RWPE2 (cell line): ENCODE results near the gene SLC12A5.
"Not testable (repeated sequence)": the region's sequence is repeated elsewhere in the genome, so short reads cannot be mapped to it uniquely, and the experiment has no call there.

ENCODE experiments used
- ATAC-seq: fragments of 200-7000 bp; cut with Tn5 transposase; 3 replicates; pipeline ENCODE4 v1.9.1; 2021; ENCODE audit warnings: low read depth
- DNase-seq: peaks from one replicate; pipeline ENCODE4 v3.0.0-alpha.2; 2020; ENCODE audit warnings: low spot score
- H3K27ac ChIP-seq: fragments of 450-650 bp; 2 replicates; pipeline ENCODE4 v1.5.1; 2017; ENCODE audit warnings: mild to moderate bottlenecking; ENCODE audit not compliant: poor library complexity, severe bottlenecking
- H3K27me3 ChIP-seq: fragments of 250-450 bp; sonication (Bioruptor Pico); 2 replicates; pipeline ENCODE4 v1.5.1; 2021; ENCODE audit warnings: mild to moderate bottlenecking, moderate library complexity; ENCODE audit not compliant: insufficient read depth, poor library complexity, severe bottlenecking
- H3K36me3 ChIP-seq: fragments of 250-450 bp; sonication (Bioruptor Pico); 2 replicates; pipeline ENCODE4 v1.5.1; 2020; ENCODE audit warnings: low read depth, mild to moderate bottlenecking, moderate library complexity
- H3K4me1 ChIP-seq: fragments of 250-450 bp; sonication (Bioruptor Pico); 2 replicates; pipeline ENCODE4 v1.5.1; 2021; ENCODE audit warnings: mild to moderate bottlenecking, moderate library complexity; ENCODE audit not compliant: insufficient read depth, poor library complexity, severe bottlenecking
- H3K4me3 ChIP-seq: fragments of 250-450 bp; sonication (Bioruptor Pico); 2 replicates; pipeline ENCODE4 v1.5.1; 2021; ENCODE audit warnings: mild to moderate bottlenecking, moderate library complexity; ENCODE audit not compliant: severe bottlenecking
- H3K9me3 ChIP-seq: fragments of 250-450 bp; sonication (Bioruptor Pico); 2 replicates; pipeline ENCODE4 v1.5.1; 2021; ENCODE audit warnings: mild to moderate bottlenecking, moderate library complexity; ENCODE audit not compliant: severe bottlenecking
- CTCF ChIP-seq: fragments of 450-650 bp; IDR thresholded peaks from one replicate; pipeline ENCODE4 v1.5.1; 2017; ENCODE audit warnings: mild to moderate bottlenecking, moderate library complexity; ENCODE audit not compliant: poor library complexity, severe bottlenecking

SLC12A5 gene

GRCh38 chr20:46089417-46090388 lies 60.7 kb downstream of the SLC12A5 start, which contains the start of gene NCOA5:
Gene NCOA5, minus strand, starts transcription at chr20:46089962. Its CDS starts 10,538 bp downstream, at chr20:46079424.
- peak within 1 kb of the TSS; percentile 67 for H3K4me3 ChIP-seq
- H3K4me1 ChIP-seq, result peaks cover 40% of the 10 kb centered on the region
- H3K27ac ChIP-seq, result peak within 1 kb of the TSS; percentile 59
- no peaks in the 10 kb centered on the region for H3K9me3 ChIP-seq
- peaks cover 12% of the 10 kb centered on the region for H3K36me3 ChIP-seq
- no peaks in the 10 kb centered on the region for H3K27me3 ChIP-seq
- TF ChIP-seq CTCF, result peak; percentile 83
- peak; percentile 100 for DNase-seq
- ATAC-seq, result peak; percentile 81

GRCh38 chr20:46091622-46092535 lies 62.9 kb downstream of the SLC12A5 start:
- H3K4me1 ChIP-seq, result peaks cover 20% of the 10 kb centered on the region
- ATAC-seq, result not testable (repeated sequence)

GRCh38 chr20:46093531-46093930 lies 64.5 kb downstream of the SLC12A5 start:
- Histone ChIP-seq H3K36me3 (no peaks in the 10 kb centered on the region), H3K27ac (no peak overlapping the region), H3K27me3 (peaks cover 6% of the 10 kb centered on the region), H3K9me3 (no peaks in the 10 kb centered on the region), H3K4me1 (peaks cover 5% of the 10 kb centered on the region), H3K4me3 (no peak overlapping the region)
- no peak for DNase-seq
- TF ChIP-seq CTCF, result peak; percentile 28
- ATAC-seq, result no peak

More at GRCh38 chr20:46091622-46092535, 62.9 kb downstream of the SLC12A5 start:
- not testable (repeated sequence) for H3K4me3 ChIP-seq, H3K9me3 ChIP-seq, H3K27me3 ChIP-seq, H3K27ac ChIP-seq, H3K36me3 ChIP-seq
- peak; percentile 85 for DNase-seq

- Histone ChIP-seq H3K27me3 (peaks cover 40% of the 10 kb centered on the region), H3K4me1 (no peaks in the 10 kb centered on the region), H3K4me3 (no peak overlapping the region), H3K9me3 (no peaks in the 10 kb centered on the region), H3K36me3 (no peaks in the 10 kb centered on the region), H3K27ac (no peak overlapping the region)
- DNase-seq (no peak), ATAC-seq (peak; percentile 78)
- TF ChIP-seq CTCF, result peak; percentile 57
These were observed 70.7 kb downstream of the SLC12A5 start for GRCh38 chr20:46099491-46100287.

- H3K9me3 ChIP-seq, H3K27ac ChIP-seq, ATAC-seq, H3K36me3 ChIP-seq, DNase-seq, H3K4me1 ChIP-seq, H3K4me3 ChIP-seq: not testable (repeated sequence)
- peaks cover 40% of the 10 kb centered on the region for H3K27me3 ChIP-seq
These were observed 71.4 kb downstream of the SLC12A5 start for GRCh38 chr20:46100444-46100843.
